Measurements from ENCODE around the gene ZSCAN5A. TPM values are rescaled to one million over a fixed set of nuclear protein-coding genes. Genes with fewer than 3 reads are reported as not detected.

The ZSCAN5A gene
- total and polyA plus RNA-seq, 2 of the 13 experiments (the other 11 are each of a cell fraction or from before 2014, with no cell fraction given) = 9.5 to 17.8 TPM

GRCh38 chr19:56222901-56223300 is 91.7 kb downstream of the ZSCAN5A start:
- no TSS peak for BruUV-seq (replicated peaks)
- no peak for ATAC-seq

GRCh38 chr19:56221851-56222250 is 92.8 kb downstream of the ZSCAN5A start:
- in situ Hi-C loops (cut with HindIII; ENCODE audit: extremely low pct_ligation_motif_present, low pct_unique_long_range_greater_than_20kb) = no loop called here
- no peak overlapping the region for H2AFZ ChIP-seq (ENCODE audit: low read length)
- FAIRE-seq (no peak), ATAC-seq (no peak), DNase-seq (ENCODE audit: low spot score) (no peak)
- 88% methylated on average over 14 of the region's 14 CpGs for WGBS (ENCODE audit: low lambda C conversion rate)
- H3K9ac ChIP-seq (ENCODE audit: insufficient read depth, low read depth, low read length) = no peak overlapping the region
- BruUV-seq (replicated peaks) = no TSS peak
- H3K4me1 ChIP-seq (ENCODE audit: insufficient read depth, low read length) = no peaks in the 10 kb centered on the region
- no peaks in the 10 kb centered on the region for H3K27me3 ChIP-seq (ENCODE audit: control insufficient read depth in 1 of 2, insufficient read depth in 2 of 2, low read length in 2 of 2)
- H3K27ac ChIP-seq (ENCODE audit: extremely low read length, insufficient read depth, low read length) = no peak overlapping the region
- ChIA-PET CTCF (ENCODE audit: low intra/inter-chr PET ratio, low total read pairs) (interaction anchor here (1.2 kb wide), 1 partner anchor 145 kb away, joined by 5 read pairs; no protein-coding TSS in a partner anchor), POLR2A (no interaction called here)
- no peak overlapping the region for H3K4me3 ChIP-seq (replicated peaks in 1 of 3; ENCODE audit: insufficient read depth in 1 of 3, low read depth in 2 of 3, low read length in 3 of 3)
- intact Hi-C loops (cut with micrococcal nuclease; ENCODE audit: unreplicated experiment) = no loop called here
- H3K36me3 ChIP-seq (replicated peaks in 1 of 2; ENCODE audit: control insufficient read depth in 1 of 2, insufficient read depth in 2 of 2, low read length in 2 of 2) = peaks cover 1 to 8% of the 10 kb centered on the region in 2 experiments
- H4K20me1 ChIP-seq (ENCODE audit: insufficient read depth, low read length) = no peaks in the 10 kb centered on the region
- no peak for TF ChIP-seq KDM6A (CRISPR knock-in tag; IDR thresholded peaks at IDR 0.05; ENCODE audit: low read depth)
- no peaks in the 10 kb centered on the region for H3K9me3 ChIP-seq (ENCODE audit: low read length)
- no peaks in the 10 kb centered on the region for H3K79me2 ChIP-seq (ENCODE audit: insufficient read depth, low read length)
- no peak overlapping the region for H3K4me2 ChIP-seq (ENCODE audit: low read depth, low read length)

More at GRCh38 chr19:56222901-56223300, 91.7 kb downstream of the ZSCAN5A start:
- Histone ChIP-seq H4K20me1 (ENCODE audit: insufficient read depth, low read length) (no peaks in the 10 kb centered on the region), H3K27me3 (ENCODE audit: control insufficient read depth in 1 of 2, insufficient read depth in 2 of 2, low read length in 2 of 2) (no peaks in the 10 kb centered on the region), H3K4me2 (ENCODE audit: low read depth, low read length) (no peak overlapping the region), H3K4me3 (replicated peaks in 1 of 3; ENCODE audit: insufficient read depth in 1 of 3, low read depth in 2 of 3, low read length in 3 of 3) (no peak overlapping the region), H2AFZ (ENCODE audit: low read length) (no peak overlapping the region), H3K4me1 (ENCODE audit: insufficient read depth, low read length) (no peaks in the 10 kb centered on the region), H3K79me2 (ENCODE audit: insufficient read depth, low read length) (no peaks in the 10 kb centered on the region), H3K9me3 (ENCODE audit: low read length) (no peaks in the 10 kb centered on the region), H3K36me3 (replicated peaks in 1 of 2; ENCODE audit: control insufficient read depth in 1 of 2, insufficient read depth in 2 of 2, low read length in 2 of 2) (peaks cover 1 to 8% of the 10 kb centered on the region in 2 experiments), H3K27ac (ENCODE audit: extremely low read length, insufficient read depth, low read length) (no peak overlapping the region), H3K9ac (ENCODE audit: insufficient read depth, low read depth, low read length) (no peak overlapping the region)
- POLR2A ChIA-PET = no interaction called here
- intact Hi-C loops (cut with micrococcal nuclease; ENCODE audit: unreplicated experiment) = no loop called here
- WGBS (ENCODE audit: low lambda C conversion rate) = 83% methylated on average over 6 of the region's 6 CpGs
- DNase-seq (ENCODE audit: low spot score) (no peak), FAIRE-seq (no peak)
- TF ChIP-seq ZNF720 (CRISPR knock-in tag; IDR thresholded peaks at IDR 0.05) (no peak), ARNT2 (CRISPR knock-in tag; IDR thresholded peaks at IDR 0.05; ENCODE audit: low read depth) (no peak), RXRA (CRISPR knock-in tag; IDR thresholded peaks at IDR 0.05) (no peak), TSC22D2 (CRISPR knock-in tag; IDR thresholded peaks at IDR 0.05; ENCODE audit: borderline replicate concordance) (no peak), ZNF788 (CRISPR knock-in tag; IDR thresholded peaks at IDR 0.05; ENCODE audit: borderline replicate concordance) (no peak), TEF (CRISPR knock-in tag; IDR thresholded peaks at IDR 0.05) (no peak), NKX3-1 (CRISPR knock-in tag; IDR thresholded peaks at IDR 0.05) (no peak), CHCHD3 (CRISPR knock-in tag; IDR thresholded peaks at IDR 0.05) (no peak), KLF15 (CRISPR knock-in tag; IDR thresholded peaks at IDR 0.05; ENCODE audit: borderline replicate concordance) (no peak)
- CTCF ChIA-PET (ENCODE audit: low intra/inter-chr PET ratio, low total read pairs) = no interaction called here
- in situ Hi-C loops (cut with HindIII; ENCODE audit: extremely low pct_ligation_motif_present, low pct_unique_long_range_greater_than_20kb) = no loop called here

Data from HepG2 (cell line).